HEK293 (cell line): ENCODE results near the gene DHRS11.

Experiments
- CTCF ChIA-PET: fragments of 350-600 bp; formaldehyde crosslinking; extraction: SDS; loops from one replicate; lab custom pipeline; 2021; ENCODE audit warnings: antibody characterized with exemption; lab: Yijun Ruan, JAX
- POLR2A ChIA-PET: fragments of 300-600 bp; formaldehyde crosslinking; extraction: SDS; loops from one replicate; lab custom pipeline; 2020; ENCODE audit warnings: antibody characterized with exemption, inconsistent platforms; lab: Yijun Ruan, JAX
- H3K27ac ChIP-seq: fragments of 200-500 bp; sonication (Bioruptor generic); 2 replicates; pipeline ENCODE4 v1.5.1; 2014; ENCODE audit warnings: low read depth, low read length, control low read depth, inconsistent platforms; ENCODE audit errors: extremely low read depth
- H3K36me3 ChIP-seq, 2 experiments: fragments of 200-500 bp in 1 of 2; sonication (Bioruptor generic) in 1 of 2; 1 replicate in 1 of 2; 2 replicates in 1 of 2; pipeline ENCODE4 v1.5.1; 2014 to 2017; ENCODE audit warnings: inconsistent platforms in 2 of 2, low read length in 2 of 2; ENCODE audit not compliant: control insufficient read depth in 2 of 2, insufficient read depth in 1 of 2
- H3K4me1 ChIP-seq: fragments of 200-500 bp; sonication (Bioruptor generic); 2 replicates; pipeline ENCODE4 v1.5.1; 2014; ENCODE audit warnings: mild to moderate bottlenecking, low read length, inconsistent platforms; ENCODE audit not compliant: control insufficient read depth, insufficient read depth
- H3K4me3 ChIP-seq: 2 replicates; pipeline ENCODE4 v1.5.1; 2011; ENCODE audit warnings: low read depth, mild to moderate bottlenecking, control low read depth, low read length, moderate library complexity
- H3K9me3 ChIP-seq: fragments of 200-500 bp; sonication (Bioruptor generic); 2 replicates; pipeline ENCODE4 v1.5.1; 2014; ENCODE audit warnings: low read depth, low read length, inconsistent platforms; ENCODE audit not compliant: control insufficient read depth, insufficient read depth
- INSM2 ChIP-seq: fragments of 450-650 bp; formaldehyde crosslinking; IDR thresholded peaks from 2 replicates; pipeline ENCODE4 v1.5.1; 2016; ENCODE audit warnings: missing biosample characterization, missing genetic modification characterization
- KLF10 ChIP-seq: fragments of 450-650 bp; IDR thresholded peaks from 2 replicates; pipeline ENCODE4 v1.5.1; 2018; ENCODE audit warnings: missing biosample characterization, mild to moderate bottlenecking, missing genetic modification characterization
- KLF7 ChIP-seq: fragments of 450-650 bp; formaldehyde crosslinking; IDR thresholded peaks from 2 replicates; pipeline ENCODE4 v1.5.1; 2016; ENCODE audit warnings: missing biosample characterization, missing genetic modification characterization, borderline replicate concordance
- PRDM1 ChIP-seq: fragments of 450-650 bp; formaldehyde crosslinking; IDR thresholded peaks from 2 replicates; pipeline ENCODE4; 2016; ENCODE audit warnings: missing biosample characterization, missing genetic modification characterization
- PRDM2 ChIP-seq: fragments of 450-650 bp; formaldehyde crosslinking; IDR thresholded peaks from 2 replicates; pipeline ENCODE4 v1.5.1; 2016; ENCODE audit warnings: missing biosample characterization, missing genetic modification characterization, borderline replicate concordance
- PRDM6 ChIP-seq: fragments of 450-650 bp; formaldehyde crosslinking; IDR thresholded peaks from 2 replicates; pipeline ENCODE4 v1.5.1; 2017; ENCODE audit warnings: missing biosample characterization, missing genetic modification characterization
- SCRT1 ChIP-seq: fragments of 450-650 bp; formaldehyde crosslinking; IDR thresholded peaks from 2 replicates; pipeline ENCODE4 v1.5.1; 2016; ENCODE audit warnings: missing biosample characterization, missing genetic modification characterization, borderline replicate concordance
- SCRT2 ChIP-seq: fragments of 450-650 bp; formaldehyde crosslinking; IDR thresholded peaks from 2 replicates; pipeline ENCODE4 v1.5.1; 2016; ENCODE audit warnings: missing biosample characterization, missing genetic modification characterization
- ZBTB10 ChIP-seq: fragments of 450-650 bp; formaldehyde crosslinking; IDR thresholded peaks from 2 replicates; pipeline ENCODE4 v1.5.1; 2016; ENCODE audit warnings: missing biosample characterization, missing genetic modification characterization
- ZNF169 ChIP-seq: fragments of 450-650 bp; formaldehyde crosslinking; IDR thresholded peaks from 2 replicates; pipeline ENCODE4 v1.5.1; 2016; ENCODE audit warnings: missing biosample characterization, missing genetic modification characterization
- ZNF488 ChIP-seq: fragments of 450-650 bp; formaldehyde crosslinking; IDR thresholded peaks from 2 replicates; pipeline ENCODE4 v1.5.1; 2016; ENCODE audit warnings: missing biosample characterization, missing genetic modification characterization
- ZNF600 ChIP-seq: fragments of 450-650 bp; formaldehyde crosslinking; IDR thresholded peaks from 2 replicates; pipeline ENCODE4 v1.5.1; 2016; ENCODE audit warnings: missing biosample characterization, missing genetic modification characterization
- ZNF701 ChIP-seq: fragments of 450-650 bp; formaldehyde crosslinking; IDR thresholded peaks from 2 replicates; pipeline ENCODE4 v1.5.1; 2016; ENCODE audit warnings: missing biosample characterization, missing genetic modification characterization
- ZNF777 ChIP-seq: fragments of 450-650 bp; formaldehyde crosslinking; IDR thresholded peaks from 2 replicates; pipeline ENCODE4 v1.5.1; 2017; ENCODE audit warnings: missing biosample characterization, missing genetic modification characterization, borderline replicate concordance

Gene DHRS11

GRCh38 chr17:36547776-36548175 lies 43.9 kb upstream of the DHRS11 start:
- Histone ChIP-seq H3K27ac (no peak overlapping the region), H3K36me3 (peaks cover 14% of the 10 kb centered on the region in 2 experiments)
- CTCF ChIA-PET = interaction anchor here (0.9 kb wide), 1 partner anchor 784 kb away, joined by 4 read pairs; no protein-coding TSS in a partner anchor
- TF ChIP-seq KLF7 (tag by site-specific recombination) = no peak
- TF ChIP-seq ZNF701 (tag by site-specific recombination) = no peak
- TF ChIP-seq ZNF600 = no peak
- TF ChIP-seq SCRT2 (tag by site-specific recombination) = peak; percentile 81
- TF ChIP-seq KLF10 = no peak
- TF ChIP-seq INSM2 (tag by site-specific recombination) = 0 out of 2 replicates have a peak, but pooled peaks have one; percentile 4
- no peak for TF ChIP-seq ZBTB10
- TF ChIP-seq SCRT1 (tag by site-specific recombination) = peak; percentile 57; the same call in 1 of the 2 replicates
- TF ChIP-seq PRDM1 (tag by site-specific recombination) = peak; percentile 87
- TF ChIP-seq, all 188 proteins: peak for 4
- POLR2A ChIA-PET = interaction anchor here (4.3 kb wide), 1 partner anchor 12 kb away, joined by 81 read pairs; the partner anchor contains the start of genes MYO19 and PIGW
- H3K4me1 ChIP-seq = peaks cover 11% of the 10 kb centered on the region
- H3K4me3 ChIP-seq = peak overlapping the region; percentile 99; the same call in 1 of the 2 replicates
- no peaks in the 10 kb centered on the region for H3K9me3 ChIP-seq

- no peak for TF ChIP-seq ZNF488
- TF ChIP-seq PRDM6 (tag by site-specific recombination) = peak; percentile 47; the same call in 1 of the 2 replicates
- Histone ChIP-seq H3K4me1 (peaks cover 11% of the 10 kb centered on the region), H3K27ac (peak overlapping the region; percentile 4; the same call in 1 of the 2 replicates), H3K36me3 (peaks cover 28 to 33% of the 10 kb centered on the region in 2 experiments), H3K4me3 (no peak overlapping the region), H3K9me3 (no peaks in the 10 kb centered on the region)
- POLR2A ChIA-PET = interaction anchor here (0.6 kb wide), 1 partner anchor 23 kb away, joined by 6 read pairs; no protein-coding TSS in a partner anchor
- CTCF ChIA-PET = interaction anchor here (0.7 to 0.9 kb wide), 2 partner anchors 15 to 33 kb away, joined by 3 to 4 read pairs; no protein-coding TSS in a partner anchor
These were observed 40.9 kb upstream of the DHRS11 start for GRCh38 chr17:36550491-36551417.

GRCh38 chr17:36553459-36553858 lies 38.2 kb upstream of the DHRS11 start:
- ChIA-PET CTCF (no interaction called here), POLR2A (interaction anchor here (0.6 kb wide), 1 partner anchor 8 kb away, joined by 3 read pairs; no protein-coding TSS in a partner anchor)
- Histone ChIP-seq H3K36me3 (peaks cover 43 to 58% of the 10 kb centered on the region in 2 experiments), H3K9me3 (no peaks in the 10 kb centered on the region), H3K27ac (no peak overlapping the region; the same call in 1 of the 2 replicates), H3K4me3 (no peak overlapping the region), H3K4me1 (no peaks in the 10 kb centered on the region)
- TF ChIP-seq ZNF169 (tag by site-specific recombination) = no peak
- TF ChIP-seq ZNF777 (tag by site-specific recombination) = no peak
- no peak for TF ChIP-seq PRDM2 (tag by site-specific recombination)
